CD8-positive, alpha-beta memory T cell (primary cell): ENCODE measurements around the gene RPS3. TPM values are rescaled to one million over a fixed set of nuclear protein-coding genes. Genes with fewer than 3 reads are reported as not detected.
A peak's percentile ranks its signal among the peaks of the same experiment; 100 is the strongest.
"Not testable (repeated sequence)": the region's sequence is repeated elsewhere in the genome, so short reads cannot be mapped to it uniquely, and the experiment has no call there.

ENCODE experiments used
- CTCF ChIA-PET: fragments of 350-600 bp; sonication (Branson Sonifier 250); formaldehyde crosslinking; loops from one replicate; lab custom pipeline; 2021; ENCODE audit warnings: antibody characterized with exemption; lab: Charles Lee
- POLR2A ChIA-PET: fragments of 350-600 bp; sonication (Branson Sonifier 250); formaldehyde crosslinking; loops from one replicate; lab custom pipeline; 2021; ENCODE audit warnings: antibody characterized with exemption; lab: Charles Lee
- DNase-seq, 5 donors: peaks; one replicate each; pipeline versions ENCODE4 v3.0.0 to v3.0.0-alpha.2; 2020 to 2022; ENCODE audit warnings: mixed read lengths in 1 of 5
- H3K27ac ChIP-seq: one replicate; pipeline ENCODE4 v1.7.0; 2013; ENCODE audit warnings: low read depth, mild to moderate bottlenecking, low read length, moderate library complexity
- H3K27me3 ChIP-seq: 2 replicates; pipeline ENCODE4 v1.7.0; 2013; ENCODE audit warnings: low read length, mild to moderate bottlenecking; ENCODE audit not compliant: insufficient read depth, poor library complexity, severe bottlenecking
- H3K36me3 ChIP-seq: 2 replicates; pipeline ENCODE4 v1.7.0; 2013; ENCODE audit warnings: mild to moderate bottlenecking, low read length, moderate library complexity; ENCODE audit not compliant: insufficient read depth
- H3K4me1 ChIP-seq: 2 replicates; pipeline ENCODE4 v1.7.0; 2013; ENCODE audit warnings: mild to moderate bottlenecking, low read length, moderate library complexity; ENCODE audit not compliant: insufficient read depth
- H3K4me3 ChIP-seq: 2 replicates; pipeline ENCODE4 v1.7.0; 2013; ENCODE audit warnings: mild to moderate bottlenecking, low read length
- H3K9me3 ChIP-seq: 2 replicates; pipeline ENCODE4 v1.7.0; 2013; ENCODE audit warnings: mild to moderate bottlenecking, low read length
- H3K27ac Mint-ChIP-seq, 8 donors: one replicate each; pipeline ENCODE4 v1.8.0; 2020 to 2021; ENCODE audit warnings: mixed read lengths in 8 of 8, mild to moderate bottlenecking in 6 of 8, inconsistent platforms in 3 of 8, moderate library complexity in 3 of 8
- H3K27me3 Mint-ChIP-seq, 2 donors: one replicate each; pipeline ENCODE4 v1.8.0; 2020 to 2021; ENCODE audit warnings: mixed read lengths in 2 of 2, mild to moderate bottlenecking in 1 of 2, moderate library complexity in 1 of 2
- H3K36me3 Mint-ChIP-seq, 3 donors: one replicate each; pipeline ENCODE4 v1.8.0; 2020 to 2021; ENCODE audit warnings: mixed read lengths in 3 of 3, inconsistent platforms in 1 of 3, mild to moderate bottlenecking in 1 of 3
- H3K4me1 Mint-ChIP-seq, 3 donors: one replicate each; pipeline ENCODE4 v1.8.0; 2020 to 2021; ENCODE audit warnings: mixed read lengths in 3 of 3, inconsistent platforms in 1 of 3, mild to moderate bottlenecking in 1 of 3
- H3K4me3 Mint-ChIP-seq, 7 donors: one replicate each; pipeline ENCODE4 v1.8.0; 2020 to 2021; ENCODE audit warnings: mixed read lengths in 7 of 7, mild to moderate bottlenecking in 6 of 7, moderate library complexity in 4 of 7, inconsistent platforms in 2 of 7
- H3K9me3 Mint-ChIP-seq, 5 donors: one replicate each; pipeline ENCODE4 v1.8.0; 2020 to 2022; ENCODE audit warnings: mixed read lengths in 5 of 5, mild to moderate bottlenecking in 3 of 5, moderate library complexity in 2 of 5, inconsistent platforms in 1 of 5
- polyA plus RNA-seq: library from polyadenylated mRNA; unstranded; fragments of 300-500 nt; fragmentation: Illumina TruSeq; gene quantifications from one replicate; pipeline ENCODE4 v1.2.3, GENCODE V29; 2021
- total RNA-seq, 2 experiments: library from RNA; stranded (reverse); gene quantifications; one replicate each; pipeline ENCODE4 v1.2.3, GENCODE V29; 2021

The RPS3 gene
- total and polyA plus RNA-seq, 3 experiments from 2014 or later = 3,916 to 4,910 (median 3,935) TPM

- H3K9me3 ChIP-seq = no peaks in the 10 kb centered on the region
- no peak overlapping the region for H3K4me3 Mint-ChIP-seq
- H3K4me3 ChIP-seq = no peak overlapping the region
- no peaks in the 10 kb centered on the region for H3K36me3 ChIP-seq
- H3K27ac Mint-ChIP-seq = no peak overlapping the region
- H3K9me3 Mint-ChIP-seq = peaks cover 0 to 6% (median 3%) of the 10 kb centered on the region in 5 donors
- peaks cover 0 to 4% (median 0%) of the 10 kb centered on the region in 3 donors for H3K36me3 Mint-ChIP-seq
- DNase-seq = no peak
- no peak overlapping the region for H3K27ac ChIP-seq
- H3K27me3 Mint-ChIP-seq = peaks cover 2 to 4% of the 10 kb centered on the region in 2 donors
- ChIA-PET POLR2A (no interaction called here), CTCF (interaction anchor here (2.4 kb wide), 1 partner anchor 16 kb away, joined by 7 read pairs; no protein-coding TSS in a partner anchor)
- peaks cover 8 to 11% (median 10%) of the 10 kb centered on the region in 3 donors for H3K4me1 Mint-ChIP-seq
- H3K27me3 ChIP-seq = no peaks in the 10 kb centered on the region
- no peaks in the 10 kb centered on the region for H3K4me1 ChIP-seq
Observed at GRCh38 chr11:75371949-75372876, 27.1 kb upstream of the RPS3 start.

DNA sequence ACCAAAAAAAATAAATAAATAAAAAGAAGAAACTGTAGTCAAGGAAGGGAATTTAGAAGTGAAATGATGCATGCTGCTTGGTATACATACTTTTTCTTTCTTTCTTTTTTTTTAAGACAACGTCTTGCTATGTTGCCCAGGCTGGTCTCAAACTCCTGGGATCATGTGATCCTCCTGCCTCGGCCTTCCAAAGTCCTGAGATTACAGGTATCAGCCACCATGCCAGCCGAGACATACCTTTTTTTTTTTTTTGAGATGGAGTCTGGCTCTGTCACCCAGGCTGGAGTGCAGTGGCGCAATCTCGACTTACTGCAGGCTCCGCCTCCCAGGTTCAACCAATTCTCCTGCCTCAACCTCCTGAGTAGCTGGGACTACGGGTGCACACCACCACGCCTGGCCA is 26.1 kb upstream of the RPS3 start:
- POLR2A ChIA-PET = no interaction called here
- Histone ChIP-seq H3K36me3 (no peaks in the 10 kb centered on the region), H3K9me3 (no peaks in the 10 kb centered on the region), H3K4me1 (no peaks in the 10 kb centered on the region), H3K27me3 (no peaks in the 10 kb centered on the region), H3K4me3 (no peak overlapping the region), H3K27ac (no peak overlapping the region)
- CTCF ChIA-PET = interaction anchor here (2.4 kb wide), 1 partner anchor 15 kb away, joined by 7 read pairs; no protein-coding TSS in a partner anchor
- Mint-ChIP-seq H3K4me3 (no peak overlapping the region), H3K9me3 (peaks cover 0 to 4% (median 1%) of the 10 kb centered on the region in 5 donors), H3K4me1 (peaks cover 8 to 11% (median 10%) of the 10 kb centered on the region in 3 donors), H3K27ac (no peak overlapping the region), H3K27me3 (peaks cover 2 to 4% of the 10 kb centered on the region in 2 donors), H3K36me3 (peaks cover 0 to 4% (median 0%) of the 10 kb centered on the region in 3 donors)
- DNase-seq = no peak

- H3K27ac ChIP-seq = no peak overlapping the region
- Mint-ChIP-seq H3K36me3 (peaks cover 0 to 4% (median 0%) of the 10 kb centered on the region in 3 donors), H3K27ac (no peak overlapping the region), H3K4me1 (peaks cover 5 to 7% (median 5%) of the 10 kb centered on the region in 3 donors), H3K4me3 (no peak overlapping the region), H3K9me3 (peaks cover 0 to 3% (median 1%) of the 10 kb centered on the region in 5 donors), H3K27me3 (peaks cover 2 to 4% of the 10 kb centered on the region in 2 donors)
- H3K4me1 ChIP-seq = no peaks in the 10 kb centered on the region
- ChIA-PET CTCF (interaction anchor here (1.1 to 1.3 kb wide), 2 partner anchors 10 to 35 kb away, joined by 4 to 5 read pairs; no protein-coding TSS in a partner anchor), POLR2A (no interaction called here)
- no peaks in the 10 kb centered on the region for H3K9me3 ChIP-seq
- no peak for DNase-seq
- H3K4me3 ChIP-seq = no peak overlapping the region
- no peaks in the 10 kb centered on the region for H3K36me3 ChIP-seq
- H3K27me3 ChIP-seq = no peaks in the 10 kb centered on the region
Observed at GRCh38 chr11:75374646-75375045, 24.7 kb upstream of the RPS3 start.

- Mint-ChIP-seq H3K9me3 (no peaks in the 10 kb centered on the region), H3K36me3 (no peaks in the 10 kb centered on the region), H3K27me3 (peaks cover 2 to 4% of the 10 kb centered on the region in 2 donors), H3K4me1 (peaks cover 0 to 3% (median 0%) of the 10 kb centered on the region in 3 donors), H3K4me3 (no peak overlapping the region), H3K27ac (peak overlapping the region in 1 of 8 donors; percentile 21)
- Histone ChIP-seq H3K27ac (no peak overlapping the region), H3K27me3 (no peaks in the 10 kb centered on the region), H3K4me1 (no peaks in the 10 kb centered on the region), H3K36me3 (no peaks in the 10 kb centered on the region), H3K9me3 (no peaks in the 10 kb centered on the region), H3K4me3 (no peak overlapping the region)
- ChIA-PET POLR2A (no interaction called here), CTCF (no interaction called here)
- DNase-seq = no peak
Observed at GRCh38 chr11:75375626-75376025, 23.7 kb upstream of the RPS3 start.

- POLR2A ChIA-PET = no interaction called here
- no peak for DNase-seq
- no peaks in the 10 kb centered on the region for H3K9me3 Mint-ChIP-seq
- H3K4me1 ChIP-seq = no peaks in the 10 kb centered on the region
- no peaks in the 10 kb centered on the region for H3K9me3 ChIP-seq
- peaks cover 0 to 3% (median 0%) of the 10 kb centered on the region in 3 donors for H3K4me1 Mint-ChIP-seq
- no peak overlapping the region for H3K4me3 ChIP-seq
- H3K36me3 Mint-ChIP-seq = no peaks in the 10 kb centered on the region
- peak overlapping the region in 1 of 7 donors; percentile 40 for H3K4me3 Mint-ChIP-seq
- CTCF ChIA-PET = no interaction called here
- peaks cover 2 to 4% of the 10 kb centered on the region in 2 donors for H3K27me3 Mint-ChIP-seq
- H3K27ac Mint-ChIP-seq = no peak overlapping the region
- no peaks in the 10 kb centered on the region for H3K27me3 ChIP-seq
- H3K27ac ChIP-seq = no peak overlapping the region
- H3K36me3 ChIP-seq = no peaks in the 10 kb centered on the region
Observed at GRCh38 chr11:75376175-75376574, 23.1 kb upstream of the RPS3 start.

- CTCF ChIA-PET = interaction anchor here (1.3 to 12.1 kb wide), 2 partner anchors 10 to 103 kb away, joined by 3 to 325 read pairs; no protein-coding TSS in a partner anchor
- H3K27me3 Mint-ChIP-seq, H3K27me3 ChIP-seq, H3K4me3 ChIP-seq, H3K36me3 Mint-ChIP-seq, DNase-seq, H3K9me3 ChIP-seq, H3K4me3 Mint-ChIP-seq, H3K9me3 Mint-ChIP-seq, H3K27ac Mint-ChIP-seq, H3K27ac ChIP-seq, H3K4me1 Mint-ChIP-seq, H3K4me1 ChIP-seq, POLR2A ChIA-PET, H3K36me3 ChIP-seq: not testable (repeated sequence)
Observed at GRCh38 chr11:75378776-75379175, 20.5 kb upstream of the RPS3 start.

- H3K4me3 ChIP-seq = no peak overlapping the region
- CTCF ChIA-PET = interaction anchor here (0.9 to 12.1 kb wide), 3 partner anchors 28 to 236 kb away, joined by 3 to 325 read pairs (median 6); partner anchors contain the start of gene ARRB1
- POLR2A ChIA-PET = interaction anchor here (0.6 kb wide), 1 partner anchor 112 kb away, joined by 4 read pairs; no protein-coding TSS in a partner anchor
Observed at GRCh38 chr11:75380245-75380644, 19.1 kb upstream of the RPS3 start.

More at GRCh38 chr11:75380245-75380644, 19.1 kb upstream of the RPS3 start:
- peaks cover 15 to 17% (median 16%) of the 10 kb centered on the region in 3 donors for H3K4me1 Mint-ChIP-seq
- DNase-seq = no peak
- H3K4me3 Mint-ChIP-seq = no peak overlapping the region
- H3K36me3 Mint-ChIP-seq = no peaks in the 10 kb centered on the region
- Histone ChIP-seq H3K9me3 (no peaks in the 10 kb centered on the region), H3K27ac (no peak overlapping the region), H3K4me1 (peaks cover 19% of the 10 kb centered on the region), H3K36me3 (no peaks in the 10 kb centered on the region), H3K27me3 (no peaks in the 10 kb centered on the region)
- H3K27me3 Mint-ChIP-seq = peaks cover 2 to 4% of the 10 kb centered on the region in 2 donors
- no peaks in the 10 kb centered on the region for H3K9me3 Mint-ChIP-seq
- H3K27ac Mint-ChIP-seq = peak overlapping the region in 1 of 8 donors; percentile 24
